ENCODE data around the gene WDR77.

GRCh38 chr1:111412839-111413238 is 36.2 kb downstream of the WDR77 start:
- TF ChIP-seq, protein P1, sequence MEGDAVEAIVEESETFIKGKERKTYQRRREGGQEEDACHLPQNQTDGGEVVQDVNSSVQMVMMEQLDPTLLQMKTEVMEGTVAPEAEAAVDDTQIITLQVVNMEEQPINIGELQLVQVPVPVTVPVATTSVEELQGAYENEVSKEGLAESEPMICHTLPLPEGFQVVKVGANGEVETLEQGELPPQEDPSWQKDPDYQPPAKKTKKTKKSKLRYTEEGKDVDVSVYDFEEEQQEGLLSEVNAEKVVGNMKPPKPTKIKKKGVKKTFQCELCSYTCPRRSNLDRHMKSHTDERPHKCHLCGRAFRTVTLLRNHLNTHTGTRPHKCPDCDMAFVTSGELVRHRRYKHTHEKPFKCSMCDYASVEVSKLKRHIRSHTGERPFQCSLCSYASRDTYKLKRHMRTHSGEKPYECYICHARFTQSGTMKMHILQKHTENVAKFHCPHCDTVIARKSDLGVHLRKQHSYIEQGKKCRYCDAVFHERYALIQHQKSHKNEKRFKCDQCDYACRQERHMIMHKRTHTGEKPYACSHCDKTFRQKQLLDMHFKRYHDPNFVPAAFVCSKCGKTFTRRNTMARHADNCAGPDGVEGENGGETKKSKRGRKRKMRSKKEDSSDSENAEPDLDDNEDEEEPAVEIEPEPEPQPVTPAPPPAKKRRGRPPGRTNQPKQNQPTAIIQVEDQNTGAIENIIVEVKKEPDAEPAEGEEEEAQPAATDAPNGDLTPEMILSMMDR (IDR thresholded peaks at IDR 0.05; ENCODE audit: poor library complexity): no peak
- TF ChIP-seq EZH2 (IDR thresholded peaks at IDR 0.05; ENCODE audit: borderline replicate concordance) (no peak), EZH2phosphoT487 (IDR thresholded peaks at IDR 0.05; ENCODE audit: low read depth, severe bottlenecking, unreplicated experiment) (no peak)
